Posterior vena cava (tissue), 2 donors: Measurements from ENCODE around the gene ATP5PF. TPM values are rescaled to one million over a fixed set of nuclear protein-coding genes. Genes with fewer than 3 reads are reported as not detected.
"Not testable (repeated sequence)": the region's sequence is repeated elsewhere in the genome, so short reads cannot be mapped to it uniquely, and the experiment has no call there.

Experiments
- DNase-seq: peaks from one replicate; pipeline ENCODE4 v3.0.0-alpha.2; 2020; ENCODE audit warnings: low spot score
- intact Hi-C, 2 donors: fragments of 100-400 bp; cut with DNase I; formaldehyde crosslinking; loops; one replicate each; pipeline versions ENCODE4 v1.14.1 to v1.14.2; 2022 to 2023
- long read RNA-seq, 2 donors: library from polyadenylated mRNA; unstranded; transcript quantifications; one replicate each; pipeline ENCODE4 v2.0.0, GENCODE V29; 2020 to 2021
- total RNA-seq, 2 donors: library from RNA; stranded (reverse); fragmentation: NEBNext Ultra II Directional; extraction: Animal tissue kit (Norgen Biotek cat#: 25700); gene quantifications; one replicate each; pipeline ENCODE4 v1.2.1, GENCODE V29; 2021
- donor health status: DM: yes; HTN: yes; CAD: no.
- donor health status: DM: yes; HTN: yes; CAD: no.

The ATP5PF gene, protein sequence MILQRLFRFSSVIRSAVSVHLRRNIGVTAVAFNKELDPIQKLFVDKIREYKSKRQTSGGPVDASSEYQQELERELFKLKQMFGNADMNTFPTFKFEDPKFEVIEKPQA
- 100 to 1,000 TPM; 116 to 129 TPM for total RNA-seq
- long read RNA-seq, donor 1, transcript ATP5PF-204 (4 exons, 1,179 nt), result minor isoform, 5 of 30 reads
- long read RNA-seq, donor 1, transcript ATP5PF-201 (4 exons, 614 nt), result major isoform, 20 of 30 reads
- long read RNA-seq, donor 1, partial matches to known transcripts, result 2 of 30 reads
- long read RNA-seq, donor 1, other reads (novel, unspliced or antisense), result 0 of 30 reads
- long read RNA-seq, donor 2, transcript ATP5PF-204 (4 exons, 1,179 nt), result minor isoform, 7 of 44 reads
- long read RNA-seq, donor 2, transcript ATP5PF-201 (4 exons, 614 nt), result major isoform, 29 of 44 reads
- long read RNA-seq, donor 2, partial matches to known transcripts, result 3 of 44 reads
- long read RNA-seq, donor 2, other reads (novel, unspliced or antisense), result 1 of 44 reads

DNA sequence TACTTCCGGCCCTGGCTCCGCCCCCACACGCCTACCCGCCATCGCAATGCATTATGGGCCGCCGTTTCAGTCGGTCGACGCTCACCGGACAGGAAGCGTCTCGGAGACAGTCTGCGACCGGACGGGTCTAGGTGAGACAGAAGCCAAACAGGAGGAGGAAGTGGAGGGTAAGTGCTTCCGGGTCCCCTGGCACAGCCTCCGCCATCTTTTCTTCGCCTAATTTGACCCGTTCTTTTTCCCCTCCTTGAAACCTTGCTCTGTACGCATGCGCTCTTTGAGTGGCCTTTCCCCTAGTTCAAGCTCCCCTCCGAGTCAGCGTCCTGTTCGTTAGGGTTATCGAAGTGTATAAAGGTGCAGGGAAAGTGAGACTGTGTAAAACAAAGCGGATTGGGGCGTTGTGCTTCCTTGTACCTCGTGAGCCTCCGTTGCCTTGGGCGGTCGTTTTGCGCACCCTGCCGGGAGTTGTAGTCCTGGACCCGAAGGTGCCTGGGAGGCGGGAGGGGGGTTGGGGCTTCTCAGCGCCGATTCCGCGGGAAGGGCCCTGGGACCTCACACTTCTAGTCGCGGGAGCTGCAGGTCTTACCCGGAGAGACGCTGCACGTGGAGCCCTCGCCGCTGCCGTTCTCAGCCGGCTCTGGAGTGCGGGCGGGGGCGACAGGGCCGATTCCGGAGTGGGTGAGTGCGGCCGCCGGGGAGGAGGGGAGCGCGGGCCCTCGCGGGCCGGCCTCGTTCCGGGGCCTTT is at the start of gene ATP5PF, which contains the start of gene GABPA:
TSS of gene ATP5PF (minus strand) at position 1 of the 742 bp plus-strand sequence. CDS start 5,110 bp downstream, outside the sequence.
TSS of gene GABPA (plus strand) at position 69 of the 742 bp plus-strand sequence. CDS start 6,627 bp downstream, outside the sequence.
- intact Hi-C loops, result no loop called here
- peak; percentile 99 for DNase-seq

DNA sequence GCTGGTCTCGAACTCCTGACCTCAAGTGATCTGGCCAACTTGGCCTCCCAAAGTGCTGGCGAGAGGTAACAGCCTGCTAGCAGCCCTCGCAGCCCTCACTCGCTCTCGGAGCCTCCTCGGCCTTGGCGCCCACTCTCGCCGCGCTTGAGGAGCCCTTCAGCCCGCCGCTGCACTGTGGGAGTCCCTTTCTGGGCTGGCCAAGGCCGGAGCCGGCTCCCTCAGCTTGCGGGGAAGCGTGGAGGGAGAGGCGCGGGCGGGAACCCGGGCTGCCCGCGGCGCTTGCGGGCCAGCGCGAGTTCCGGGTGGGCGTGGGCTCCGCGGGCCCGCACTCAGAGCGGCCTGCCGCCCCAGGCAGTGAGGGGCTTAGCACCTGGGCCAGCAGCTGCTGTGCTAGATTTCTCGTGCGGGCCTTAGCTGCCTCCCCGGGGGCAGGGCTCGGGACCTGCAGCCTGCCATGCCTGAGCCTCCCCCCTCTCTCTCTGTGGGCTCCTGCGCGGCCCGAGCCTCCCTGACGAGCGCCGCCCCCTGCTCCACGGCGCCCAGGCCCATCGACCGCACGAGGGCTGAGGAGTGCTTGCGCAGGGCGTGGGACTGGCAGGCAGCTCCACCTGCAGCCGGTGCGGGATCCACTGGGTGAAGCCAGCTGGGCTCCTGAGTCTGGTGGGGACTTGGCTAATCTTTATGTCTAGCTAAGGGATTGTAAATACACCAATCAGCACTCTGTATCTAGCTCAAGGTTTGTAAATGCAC is 43.6 kb upstream of the ATP5PF start:
- intact Hi-C loops, DNase-seq: not testable (repeated sequence)

DNA sequence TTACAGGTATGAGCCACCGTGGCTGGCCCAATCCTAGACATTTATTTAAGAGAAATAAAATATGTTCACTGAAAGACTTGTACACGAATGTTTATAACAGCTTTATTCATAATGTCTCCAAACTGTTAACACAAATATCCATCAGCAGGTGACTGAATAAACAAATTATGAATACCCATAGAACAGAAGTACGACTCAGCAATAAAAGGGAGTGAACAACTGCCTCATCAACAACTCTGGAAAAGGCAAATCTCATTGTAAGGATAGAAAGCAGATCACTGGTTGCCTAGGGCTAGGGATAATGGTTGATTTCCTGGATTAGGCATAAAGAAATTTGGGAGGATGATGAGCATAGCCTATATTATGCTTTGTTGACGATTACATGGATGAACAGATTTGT is 41.7 kb upstream of the ATP5PF start:
- intact Hi-C loops, result no loop called here
- no peak for DNase-seq

DNA sequence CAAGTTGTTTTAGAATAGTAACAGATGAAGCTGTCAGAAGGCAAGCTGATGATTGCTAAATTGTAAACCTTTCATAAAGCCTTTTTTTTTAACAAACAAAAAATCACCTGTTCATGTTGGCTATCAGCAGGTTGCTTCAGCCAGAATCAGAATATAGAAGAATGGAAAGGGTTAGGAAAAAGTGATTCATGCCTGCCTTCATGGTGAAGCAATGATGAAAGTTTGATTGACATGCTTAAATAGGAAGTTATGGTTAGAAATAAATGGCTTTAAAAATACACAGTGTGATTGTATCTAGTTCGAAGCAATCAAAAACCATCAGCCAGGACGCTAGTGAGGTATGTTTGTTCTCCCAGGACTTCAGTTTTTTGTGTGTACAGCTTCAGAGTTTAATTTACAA is 38.0 kb upstream of the ATP5PF start:
- DNase-seq, result no peak
- intact Hi-C loops, result no loop called here

DNA sequence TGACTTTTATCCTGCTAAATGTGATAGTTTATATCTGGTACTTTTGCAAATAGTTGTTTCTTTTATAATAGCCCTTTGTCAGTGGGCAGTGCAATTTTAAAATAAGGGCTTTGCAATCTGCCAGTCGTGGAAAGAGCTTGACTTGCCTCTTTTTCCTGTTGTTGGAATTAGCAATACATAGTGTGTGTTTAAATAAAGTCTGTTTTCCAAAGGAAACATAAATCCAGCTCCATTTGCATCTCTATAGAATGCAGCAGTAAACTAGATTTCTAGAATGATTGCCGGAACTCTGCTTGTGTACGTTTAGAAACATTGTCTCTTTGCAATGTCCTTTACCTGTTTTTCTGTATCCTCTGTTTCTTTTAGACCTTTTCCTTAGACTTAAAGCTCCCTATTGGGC is 33.2 kb upstream of the ATP5PF start:
- no peak for DNase-seq
- intact Hi-C loops, result no loop called here

DNA sequence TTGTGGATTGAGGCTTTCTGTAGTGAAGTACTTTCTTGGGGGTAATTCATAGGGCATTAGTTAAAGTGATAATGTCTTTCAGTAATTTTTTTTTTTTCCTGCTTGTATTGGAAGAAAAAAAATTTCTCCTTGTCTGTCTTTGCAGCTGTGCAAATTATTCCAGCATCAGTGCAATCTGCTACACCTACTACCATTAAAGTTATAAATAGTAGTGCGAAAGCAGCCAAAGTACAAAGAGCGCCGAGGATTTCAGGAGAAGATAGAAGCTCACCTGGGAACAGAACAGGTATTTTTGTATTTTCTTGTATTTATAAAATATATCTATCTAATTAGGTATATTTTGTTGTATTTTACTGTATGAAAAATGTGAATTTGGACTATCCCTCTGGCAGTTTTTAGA is 29.4 kb upstream of the ATP5PF start:
- intact Hi-C loops, result no loop called here
- no peak for DNase-seq

DNA sequence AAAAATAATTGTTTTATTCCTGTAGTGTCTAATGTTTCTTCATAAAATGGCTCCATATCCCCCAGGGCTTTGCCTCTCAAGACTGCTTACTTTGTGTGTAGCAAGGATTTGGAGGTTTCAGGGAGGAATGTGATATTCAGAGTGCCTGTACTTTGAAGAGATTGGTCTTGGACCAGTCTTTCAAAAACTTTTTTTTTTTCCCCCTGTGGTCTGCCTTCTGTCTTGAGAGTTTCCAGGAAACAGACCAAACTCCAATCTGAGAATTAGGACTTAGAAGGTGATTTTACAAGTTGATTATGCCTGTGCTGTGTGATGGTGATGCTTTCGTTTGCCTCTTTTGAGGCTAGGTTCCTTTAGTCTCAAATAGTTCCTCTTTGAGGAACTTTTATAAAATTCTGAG is 26.0 kb upstream of the ATP5PF start:
- DNase-seq, result no peak
- intact Hi-C loops, result no loop called here

DNA sequence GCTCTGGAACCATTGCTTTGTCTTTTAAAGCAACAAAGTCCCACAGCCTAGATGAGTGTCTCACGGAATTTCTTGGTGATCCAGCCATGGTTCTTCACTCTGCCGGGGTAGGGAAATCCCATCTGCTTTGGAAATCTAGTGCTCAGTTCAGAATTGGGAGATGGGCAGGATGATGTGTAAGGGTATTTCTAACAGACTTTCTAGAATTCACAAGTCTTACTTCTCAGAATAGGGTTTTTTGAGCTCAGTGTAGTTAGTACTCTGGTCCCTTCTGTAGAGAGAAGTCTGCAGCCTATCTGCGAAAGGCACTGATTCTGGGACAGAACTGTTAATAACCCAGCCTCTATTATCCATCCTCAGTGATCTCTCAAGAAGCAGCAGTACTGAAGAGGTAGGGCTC is 25.4 kb upstream of the ATP5PF start:
- intact Hi-C loops, result no loop called here
- no peak for DNase-seq

DNA sequence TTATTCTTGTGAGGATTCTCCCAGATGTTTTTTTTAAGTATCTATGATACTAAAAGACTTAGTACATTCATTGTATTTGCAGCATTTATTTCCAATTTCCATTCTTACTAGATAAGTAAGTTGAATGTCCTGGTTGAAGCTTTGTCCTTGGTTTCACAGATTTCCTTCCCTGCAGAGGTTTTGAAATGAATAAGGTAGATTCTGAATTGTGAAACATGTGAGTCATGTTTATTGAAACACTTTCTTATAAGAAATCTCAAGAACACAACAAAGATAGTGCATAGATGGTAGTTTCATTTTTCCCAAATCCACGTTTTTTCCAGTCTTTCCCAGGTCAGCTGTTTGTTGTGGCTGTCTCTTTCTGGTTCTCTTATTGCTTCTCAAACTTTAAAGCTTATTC is 24.9 kb upstream of the ATP5PF start:
- intact Hi-C loops, result loop anchor here in 1 of 2 donors (5.0 kb wide), 1 partner anchor 933 kb away; no protein-coding TSS in a partner anchor
- no peak for DNase-seq

DNA sequence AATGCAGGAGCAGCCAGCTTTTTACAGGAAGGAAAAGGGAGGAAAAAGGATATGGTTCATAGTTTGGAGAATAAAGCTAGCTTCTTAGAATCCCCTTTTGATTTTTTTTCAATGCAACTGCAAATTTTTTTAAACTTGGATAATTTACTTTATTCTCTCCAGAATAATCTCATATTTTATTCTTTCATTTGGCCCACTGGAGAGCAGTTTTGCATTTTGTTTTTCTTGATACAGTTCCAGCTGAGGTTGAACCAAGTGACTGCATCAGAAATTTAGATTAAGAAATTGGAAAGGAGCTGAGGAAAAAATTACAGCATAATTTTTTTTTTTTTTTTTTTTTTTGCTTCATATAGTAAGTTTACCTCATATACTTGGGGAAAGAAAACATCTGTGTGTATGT is 22.8 kb upstream of the ATP5PF start:
- intact Hi-C loops, result loop anchor here in 1 of 2 donors (5.0 kb wide), 1 partner anchor 935 kb away; no protein-coding TSS in a partner anchor
- DNase-seq, result no peak

DNA sequence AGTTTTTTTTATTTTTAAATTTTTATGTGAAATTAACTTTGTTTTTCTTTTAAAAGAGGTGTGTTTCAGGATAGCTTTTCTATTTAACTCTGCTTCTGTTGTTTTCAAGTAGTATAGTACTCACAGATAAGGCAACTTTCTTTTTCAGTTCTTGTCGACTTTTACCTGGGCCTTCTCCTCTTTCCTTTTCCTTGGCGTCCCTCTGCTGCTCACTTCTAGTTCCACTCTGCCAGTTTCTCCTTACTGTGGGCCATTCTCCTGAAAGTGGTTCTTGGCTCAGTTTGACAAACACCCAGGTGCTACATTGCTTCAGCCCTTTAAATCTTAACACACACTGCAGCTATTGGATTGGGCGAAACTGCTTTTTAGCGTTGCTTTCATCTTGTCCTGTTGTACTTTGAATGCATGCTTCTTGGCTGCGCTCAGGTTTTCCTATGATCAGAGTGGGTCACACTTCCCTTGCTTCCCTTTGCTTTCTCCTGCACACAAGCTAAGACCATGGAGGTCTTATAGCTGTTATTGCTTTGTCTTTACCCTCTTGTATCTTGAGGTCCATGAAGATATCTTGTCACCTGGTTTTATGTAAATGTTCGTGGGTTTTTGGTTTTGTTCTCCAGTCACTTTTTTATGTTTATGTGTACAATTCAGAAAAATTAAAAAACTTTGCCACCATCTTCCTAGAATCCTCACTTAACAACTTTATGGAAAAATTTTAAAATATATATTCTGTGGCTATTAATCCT is 21.7 kb upstream of the ATP5PF start:
- intact Hi-C loops, result loop anchor here in 1 of 2 donors (5.0 kb wide), 1 partner anchor 936 kb away; no protein-coding TSS in a partner anchor
- DNase-seq, result no peak

DNA sequence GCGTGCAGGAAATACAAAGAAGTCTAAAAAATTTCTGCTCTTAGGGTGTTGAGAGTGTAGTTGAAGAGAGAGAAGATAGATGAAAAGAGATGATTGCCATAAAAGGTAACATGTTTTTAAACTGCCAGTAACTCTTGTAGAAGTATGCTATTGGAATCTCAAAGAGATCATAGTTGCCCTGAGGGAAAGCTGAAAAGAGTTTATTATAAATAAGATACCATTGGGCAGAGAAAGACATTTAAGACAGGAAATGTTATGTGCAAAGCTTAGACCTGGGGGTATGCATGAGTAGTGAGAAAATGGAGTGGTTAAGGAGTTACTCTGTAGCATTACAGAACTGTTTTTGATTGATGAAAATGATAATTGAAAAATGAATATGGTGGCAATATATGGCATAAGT is 17.7 kb upstream of the ATP5PF start:
- intact Hi-C loops, result no loop called here
- DNase-seq, result no peak

DNA sequence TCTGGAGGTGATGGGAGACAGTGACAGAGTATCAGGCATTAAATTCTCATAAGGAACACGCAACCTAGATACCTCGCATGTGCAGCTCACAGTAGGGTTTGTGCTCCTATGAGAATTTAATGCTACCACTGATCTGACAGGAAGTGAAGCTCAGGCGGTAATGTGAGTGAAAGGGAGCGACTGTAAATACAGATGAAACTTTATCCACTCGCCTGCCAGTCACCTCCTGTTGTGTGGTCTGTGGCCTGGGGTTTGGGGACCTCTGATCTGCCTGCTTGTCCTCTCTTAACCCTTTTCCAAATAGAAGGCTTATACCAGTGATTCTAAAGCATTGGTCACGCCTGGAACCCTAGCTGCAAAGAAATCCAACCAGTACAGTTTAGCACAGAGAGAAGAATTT is 15.4 kb upstream of the ATP5PF start:
- DNase-seq, result no peak
- intact Hi-C loops, result no loop called here

DNA sequence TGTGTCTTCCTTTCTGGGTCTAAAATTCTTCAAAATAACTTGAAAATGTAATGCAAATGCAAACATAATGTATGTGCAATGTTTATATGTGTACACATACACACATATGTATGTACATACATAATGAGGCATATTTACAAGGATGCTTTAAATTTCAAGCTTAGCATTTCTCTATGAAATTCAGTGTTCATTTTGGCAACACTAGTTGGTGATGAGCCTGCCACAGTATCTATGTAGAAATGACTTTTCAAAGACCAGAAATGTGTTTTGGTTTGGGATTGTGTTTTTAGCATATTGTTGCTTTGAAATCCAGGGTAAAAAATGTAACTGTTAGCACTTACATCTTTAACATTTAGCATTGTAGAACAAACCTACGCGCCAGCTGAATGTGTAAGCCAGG is 10.2 kb upstream of the ATP5PF start:
- DNase-seq, result no peak
- intact Hi-C loops, result no loop called here

DNA sequence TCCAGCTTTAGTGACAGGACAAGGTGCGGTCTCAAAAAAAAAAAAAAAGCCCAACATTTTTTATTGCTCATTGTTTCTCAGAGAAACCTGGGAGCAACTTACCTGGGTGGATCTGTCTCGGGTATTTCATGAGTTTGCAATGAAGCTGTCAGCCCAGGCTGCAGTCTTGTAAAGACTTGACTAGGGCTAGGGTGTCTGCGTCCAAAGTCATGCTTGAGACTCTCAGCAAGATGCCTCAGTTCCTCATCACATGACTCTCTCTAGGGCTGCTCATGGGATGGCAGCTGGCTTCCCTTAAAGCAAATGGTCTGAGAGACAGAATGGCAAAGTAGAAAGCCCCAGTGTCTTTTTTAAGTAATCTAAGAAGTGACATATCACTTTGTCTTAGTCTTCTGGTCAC is 8.2 kb upstream of the ATP5PF start:
- intact Hi-C loops, result no loop called here
- no peak for DNase-seq

DNA sequence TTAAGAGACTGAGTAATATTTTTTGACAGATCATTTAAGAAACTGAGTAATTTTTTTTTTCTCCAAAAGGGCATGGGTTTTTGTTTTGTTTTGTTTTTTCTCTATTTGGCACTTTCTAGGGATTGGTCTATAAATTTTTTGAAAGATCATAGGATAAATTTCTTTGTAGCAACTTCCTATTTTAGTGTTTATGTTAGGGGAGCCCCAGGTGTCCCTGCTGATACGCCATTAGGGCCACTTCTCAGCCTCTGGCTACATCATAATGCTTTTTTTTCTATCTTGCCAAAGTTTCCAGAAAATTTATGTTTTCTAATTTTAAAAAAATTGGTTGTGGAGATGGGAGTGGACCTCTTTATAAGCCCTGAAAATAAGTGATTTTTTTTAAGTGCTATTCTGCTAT is 2.7 kb upstream of the ATP5PF start:
- intact Hi-C loops, result no loop called here

DNA sequence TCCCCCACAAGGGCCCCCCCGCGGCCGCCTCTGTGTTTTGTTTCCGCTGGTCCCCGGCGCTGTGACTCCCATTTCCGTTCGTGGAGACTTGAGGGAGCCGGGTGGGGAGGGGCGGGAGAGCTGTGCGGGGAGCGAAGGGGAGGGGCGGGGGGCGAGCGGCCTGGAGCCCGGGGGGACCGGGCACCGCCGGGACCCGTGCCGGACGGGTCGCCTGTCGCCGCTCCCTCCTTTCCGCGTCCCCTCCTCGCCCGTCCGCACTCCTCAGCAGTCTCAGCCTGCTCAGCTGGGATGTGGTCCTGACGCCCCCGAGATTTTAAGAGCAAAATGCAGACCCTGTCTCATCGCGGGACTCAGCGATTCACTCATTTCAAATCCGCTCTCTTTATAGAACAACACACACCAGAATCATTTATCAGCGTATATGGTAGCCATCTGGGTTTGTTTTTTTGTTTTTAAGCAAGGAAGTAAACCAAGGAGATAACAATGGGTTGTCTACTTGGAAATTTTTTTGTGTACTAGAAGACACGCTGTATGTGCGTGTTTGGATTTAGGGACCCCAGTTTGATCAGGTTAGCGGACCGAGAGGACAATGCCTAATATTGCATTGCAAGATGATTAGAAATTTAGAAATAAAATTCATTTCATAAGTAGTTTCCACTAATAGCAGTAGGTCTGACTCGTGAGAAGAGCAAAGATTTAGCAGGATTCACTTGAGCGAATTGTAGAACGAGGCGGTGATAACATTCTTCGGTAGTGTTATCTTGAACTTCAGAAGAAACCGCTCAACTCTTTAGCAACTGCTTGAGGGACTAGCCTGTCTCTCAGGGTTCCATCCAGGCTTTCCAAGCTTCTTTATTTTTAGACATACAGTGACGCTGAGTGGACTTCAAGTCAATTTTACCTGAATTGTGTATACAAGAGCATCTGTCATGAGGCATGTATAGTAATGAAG is 1.2 kb upstream of the ATP5PF start:
- intact Hi-C loops, result no loop called here
- peak; percentile 95 for DNase-seq

More for the DNA sequence above, 2.7 kb upstream of the ATP5PF start:
- DNase-seq, result no peak

DNA sequence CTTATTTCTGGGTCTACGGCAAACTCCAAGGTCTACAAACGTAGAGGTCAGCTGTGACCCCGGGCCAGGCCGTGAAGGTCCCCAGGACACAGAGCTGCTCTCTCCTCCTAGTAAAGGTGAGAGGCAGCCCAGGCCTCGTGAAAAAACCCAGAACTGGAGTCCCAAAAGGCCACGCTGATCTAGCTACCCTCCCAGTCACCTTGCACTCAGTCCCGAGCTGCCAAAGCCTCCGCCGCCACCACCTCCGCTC is 125 bp downstream of the ATP5PF start:
- no peak for DNase-seq
- intact Hi-C loops, result no loop called here
